Effector memory CD8-positive, alpha-beta T cell (primary cell): ENCODE results near the gene CST9.
"Not testable (repeated sequence)": the region's sequence is repeated elsewhere in the genome, so short reads cannot be mapped to it uniquely, and the experiment has no call there.

Experiments used
- ATAC-seq: fragments of 150-1000 bp; cut with Tn5 transposase; replicated peaks from 2 replicates; pipeline ENCODE4 v1.10.0; 2021; ENCODE audit warnings: mild to moderate bottlenecking, moderate library complexity
- DNase-seq, 3 experiments: peaks; one replicate each; pipeline ENCODE4 v3.0.0; 2021
- H3K27ac Mint-ChIP-seq, 2 donors: one replicate each; pipeline ENCODE4 v1.8.0; 2022; ENCODE audit warnings: mild to moderate bottlenecking in 2 of 2, mixed read lengths in 2 of 2, moderate library complexity in 2 of 2
- H3K27me3 Mint-ChIP-seq, 2 donors: one replicate each; pipeline ENCODE4 v1.8.0; 2022; ENCODE audit warnings: mixed read lengths in 2 of 2
- H3K36me3 Mint-ChIP-seq: one replicate; pipeline ENCODE4 v1.8.0; 2022; ENCODE audit warnings: mild to moderate bottlenecking, moderate library complexity, mixed read lengths; ENCODE audit not compliant: insufficient read depth
- H3K4me1 Mint-ChIP-seq, 2 donors: one replicate each; pipeline ENCODE4 v1.8.0; 2022; ENCODE audit warnings: low read depth in 2 of 2, mixed read lengths in 2 of 2
- H3K4me3 Mint-ChIP-seq, 2 donors: one replicate each; pipeline ENCODE4 v1.8.0; 2022; ENCODE audit warnings: mild to moderate bottlenecking in 2 of 2, mixed read lengths in 2 of 2, moderate library complexity in 2 of 2
- H3K9me3 Mint-ChIP-seq, 2 donors: one replicate each; pipeline ENCODE4 v1.8.0; 2022; ENCODE audit warnings: mixed read lengths in 2 of 2

CST9 gene

DNA sequence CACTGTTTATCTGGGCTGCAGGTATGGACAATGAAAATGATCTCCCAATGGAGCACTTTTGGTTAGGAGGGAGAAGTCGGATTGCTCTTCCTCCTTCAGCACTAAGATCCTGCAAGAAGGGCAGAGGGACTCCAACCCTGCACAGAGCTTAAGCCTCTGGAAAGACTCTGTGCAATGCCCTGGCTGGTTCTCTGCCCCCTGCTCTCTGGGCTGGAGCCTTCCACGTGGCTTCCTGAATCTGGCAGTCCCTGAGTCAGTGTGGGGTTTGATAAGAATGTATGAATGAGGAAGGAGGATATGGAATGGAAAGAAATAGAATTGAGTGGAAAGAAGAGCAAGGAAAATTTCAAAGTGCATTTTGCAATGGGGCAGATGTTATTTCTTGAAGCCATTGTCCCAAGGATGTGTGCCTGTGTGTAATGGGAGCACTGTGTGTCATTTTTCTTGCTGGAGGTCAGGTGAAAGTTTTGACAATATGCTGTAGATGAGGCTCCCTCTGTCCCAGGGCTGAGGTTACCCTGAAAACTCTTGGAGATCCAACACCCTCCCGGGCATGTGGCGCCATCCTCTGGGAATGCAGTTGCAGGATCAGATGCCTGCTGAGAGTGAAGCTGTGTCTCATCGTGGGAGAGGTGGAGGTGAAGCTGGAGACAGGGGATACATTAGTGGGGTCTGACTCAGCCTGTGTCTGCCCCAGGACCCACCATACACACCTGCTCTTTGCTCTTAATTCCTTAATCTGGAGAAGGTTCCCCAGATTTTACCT, 21.1 kb downstream of the CST9 start:
- ATAC-seq (no peak), DNase-seq (no peak)
- no peak overlapping the region for H3K4me3 Mint-ChIP-seq
- H3K36me3 Mint-ChIP-seq, result no peaks in the 10 kb centered on the region
- H3K27ac Mint-ChIP-seq, result no peak overlapping the region
- peaks cover 56 to 68% of the 10 kb centered on the region in 2 donors for H3K27me3 Mint-ChIP-seq
- H3K9me3 Mint-ChIP-seq, result no peaks in the 10 kb centered on the region
- H3K4me1 Mint-ChIP-seq, result peaks cover 7 to 8% of the 10 kb centered on the region in 2 donors

DNA sequence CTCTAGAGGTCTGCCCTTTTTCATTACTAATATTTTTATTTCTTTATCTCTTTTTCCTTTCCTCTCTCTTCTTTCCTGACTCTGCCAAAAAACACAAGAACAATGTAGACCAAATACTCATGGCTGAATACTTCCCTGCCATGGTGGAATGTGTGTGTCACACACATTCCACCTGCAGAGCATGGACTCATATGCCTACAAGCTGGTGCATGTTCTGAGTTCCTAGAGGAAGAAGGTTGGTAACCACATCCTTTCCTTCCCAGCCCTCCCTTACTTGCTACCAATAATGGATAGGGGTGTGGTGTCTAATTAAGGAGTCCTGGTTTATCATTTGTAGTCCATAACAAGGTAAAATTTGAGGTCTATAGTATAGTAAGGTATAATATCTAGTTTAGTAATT, 22.2 kb downstream of the CST9 start:
- H3K4me3 Mint-ChIP-seq, result no peak overlapping the region
- ATAC-seq, result no peak
- H3K4me1 Mint-ChIP-seq, result peaks cover 2% of the 10 kb centered on the region in 2 donors
- DNase-seq, result no peak
- H3K9me3 Mint-ChIP-seq, result no peaks in the 10 kb centered on the region
- H3K27ac Mint-ChIP-seq, result no peak overlapping the region
- peaks cover 56 to 64% of the 10 kb centered on the region in 2 donors for H3K27me3 Mint-ChIP-seq
- H3K36me3 Mint-ChIP-seq, result no peaks in the 10 kb centered on the region

DNA sequence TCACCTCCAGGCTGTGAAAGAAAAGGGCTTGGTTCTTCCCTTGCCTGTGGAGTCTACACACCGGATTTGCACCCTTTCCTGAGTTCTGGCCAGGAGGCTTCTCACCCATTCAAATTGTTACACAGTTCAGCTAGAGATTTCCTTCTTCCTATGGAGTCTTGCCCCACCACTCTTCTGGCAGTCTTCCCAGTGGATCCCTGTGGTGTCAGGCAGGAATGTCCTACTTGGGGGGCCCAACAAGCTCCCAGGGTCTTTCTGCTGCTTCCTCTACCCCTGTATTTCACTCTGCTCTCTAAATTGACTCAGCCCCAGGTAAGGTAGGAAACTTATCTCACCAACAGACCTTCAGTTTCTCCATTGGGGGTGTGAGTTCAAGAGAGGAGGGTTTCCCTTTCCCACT, 23.4 kb downstream of the CST9 start:
- DNase-seq, result no peak
- no peak overlapping the region for H3K4me3 Mint-ChIP-seq
- H3K4me1 Mint-ChIP-seq, result no peaks in the 10 kb centered on the region
- no peaks in the 10 kb centered on the region for H3K9me3 Mint-ChIP-seq
- H3K27me3 Mint-ChIP-seq, result peaks cover 50 to 51% of the 10 kb centered on the region in 2 donors
- H3K36me3 Mint-ChIP-seq, result no peaks in the 10 kb centered on the region
- H3K27ac Mint-ChIP-seq, result no peak overlapping the region
- no peak for ATAC-seq

- not testable (repeated sequence) for ATAC-seq, H3K27ac Mint-ChIP-seq
Observed at GRCh38 chr20:23581833-23582232, 23.9 kb downstream of the CST9 start.

DNA sequence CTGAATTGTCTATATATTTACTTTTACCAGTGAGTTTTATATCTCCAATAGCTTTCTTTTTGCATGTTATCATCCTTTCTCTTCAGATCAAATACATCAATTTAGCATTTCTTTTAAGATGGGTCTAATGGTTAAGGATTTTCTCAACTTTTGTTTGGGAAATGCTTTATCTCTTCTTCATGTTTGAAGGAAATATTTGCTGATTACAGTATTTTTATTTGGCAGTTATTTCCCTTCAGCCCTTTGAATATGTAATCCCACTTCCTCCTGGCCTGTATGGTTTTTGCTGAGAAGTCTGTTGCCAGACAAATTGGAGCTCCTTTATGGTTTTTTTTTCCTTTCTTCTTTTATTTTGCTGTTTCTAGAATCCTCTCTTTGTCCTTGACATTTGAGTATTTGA, 30.7 kb downstream of the CST9 start:
- no peaks in the 10 kb centered on the region for H3K9me3 Mint-ChIP-seq
- no peak overlapping the region for H3K4me3 Mint-ChIP-seq
- H3K27me3 Mint-ChIP-seq, result no peaks in the 10 kb centered on the region
- no peaks in the 10 kb centered on the region for H3K4me1 Mint-ChIP-seq
- DNase-seq, result no peak
- no peaks in the 10 kb centered on the region for H3K36me3 Mint-ChIP-seq
- no peak overlapping the region for H3K27ac Mint-ChIP-seq
- ATAC-seq, result no peak

More at GRCh38 chr20:23581833-23582232, 23.9 kb downstream of the CST9 start:
- not testable (repeated sequence) for DNase-seq, H3K4me1 Mint-ChIP-seq, H3K36me3 Mint-ChIP-seq, H3K4me3 Mint-ChIP-seq, H3K9me3 Mint-ChIP-seq
- H3K27me3 Mint-ChIP-seq, result peaks cover 49 to 50% of the 10 kb centered on the region in 2 donors

DNA sequence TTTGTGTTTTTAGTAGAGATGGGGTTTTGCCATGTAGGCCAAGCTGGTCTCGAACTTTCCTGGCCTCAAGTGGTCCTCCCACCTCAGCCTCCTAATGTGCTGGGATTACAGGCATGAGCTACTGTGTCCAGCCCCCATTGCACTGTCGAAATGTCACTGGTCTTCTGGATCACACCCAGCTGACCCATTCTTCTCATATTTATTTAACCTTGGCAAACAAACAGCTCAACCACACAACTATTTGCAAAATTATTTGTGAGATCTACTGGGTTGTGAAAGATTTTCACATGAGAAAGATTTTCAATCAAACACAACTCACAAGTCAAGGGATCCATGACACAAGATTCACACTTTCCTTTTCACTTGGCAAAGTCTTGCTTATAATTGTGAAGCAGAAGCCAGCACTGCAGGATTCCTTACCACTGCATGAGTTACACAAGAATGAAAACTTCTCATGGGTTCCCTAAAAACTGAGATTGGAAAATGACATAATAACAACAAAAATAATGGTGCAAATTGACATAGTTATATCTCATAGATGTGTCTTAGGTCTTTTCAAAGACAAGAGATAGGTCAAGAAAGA, 35.4 kb downstream of the CST9 start:
- H3K36me3 Mint-ChIP-seq, result peaks cover 2% of the 10 kb centered on the region
- DNase-seq, result no peak
- H3K4me3 Mint-ChIP-seq, result no peak overlapping the region
- peaks cover 0 to 18% of the 10 kb centered on the region in 2 donors for H3K27me3 Mint-ChIP-seq
- H3K27ac Mint-ChIP-seq, result no peak overlapping the region
- no peaks in the 10 kb centered on the region for H3K9me3 Mint-ChIP-seq
- ATAC-seq, result no peak
- H3K4me1 Mint-ChIP-seq, result no peaks in the 10 kb centered on the region

- Mint-ChIP-seq H3K4me1 (no peaks in the 10 kb centered on the region), H3K27ac (no peak overlapping the region), H3K27me3 (peaks cover 0 to 25% of the 10 kb centered on the region in 2 donors), H3K9me3 (no peaks in the 10 kb centered on the region), H3K4me3 (no peak overlapping the region), H3K36me3 (peaks cover 2% of the 10 kb centered on the region)
- ATAC-seq (no peak), DNase-seq (no peak)
Observed at GRCh38 chr20:23569570-23569969, 36.1 kb downstream of the CST9 start.

- Mint-ChIP-seq H3K36me3 (peaks cover 2% of the 10 kb centered on the region), H3K4me1 (no peaks in the 10 kb centered on the region), H3K27ac (no peak overlapping the region), H3K4me3 (no peak overlapping the region), H3K9me3 (no peaks in the 10 kb centered on the region), H3K27me3 (peaks cover 0 to 30% of the 10 kb centered on the region in 2 donors)
- DNase-seq (no peak), ATAC-seq (no peak)
Observed at GRCh38 chr20:23568971-23569330, 36.8 kb downstream of the CST9 start.

DNA sequence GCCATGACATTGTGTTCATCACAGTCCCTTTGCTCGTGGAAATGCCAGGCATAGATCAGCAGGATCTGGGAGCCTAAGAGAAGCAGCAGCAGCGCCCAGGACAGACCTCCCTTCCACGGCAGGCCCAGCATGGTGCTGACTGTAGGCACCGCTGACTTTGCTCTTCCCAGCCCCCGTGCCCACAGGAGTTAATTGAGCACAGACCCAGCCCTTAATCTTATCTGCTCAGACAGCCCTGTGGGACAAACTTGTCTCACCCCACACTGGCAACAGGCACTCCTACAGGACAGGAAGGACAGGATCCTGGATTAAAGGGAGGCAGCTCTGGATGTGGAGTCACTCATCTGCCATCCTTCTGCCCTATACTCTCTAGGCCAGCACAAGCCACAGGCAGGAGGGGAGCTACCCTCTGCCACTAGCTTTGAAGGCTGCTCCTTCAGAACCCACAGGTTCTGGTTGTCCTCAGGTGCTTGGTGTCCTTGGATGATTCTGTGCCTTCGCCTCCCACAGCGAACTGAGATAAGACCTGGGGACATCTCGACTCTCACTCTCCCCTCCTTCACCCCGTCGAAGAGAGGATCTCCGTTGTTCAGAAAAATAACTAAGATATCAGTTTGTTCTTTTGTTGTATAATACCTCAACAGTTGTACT, 37.3 kb downstream of the CST9 start, which contains the start of gene CST9L:
Gene CST9L (minus strand): TSS at position 165 of the 651 bp plus-strand sequence. CDS start 34 bp downstream, at position 131.
- Mint-ChIP-seq H3K27ac (no peak within 1 kb of the TSS), H3K27me3 (peaks cover 0 to 30% of the 10 kb centered on the region in 2 donors), H3K36me3 (peaks cover 2% of the 10 kb centered on the region), H3K9me3 (no peaks in the 10 kb centered on the region), H3K4me1 (no peaks in the 10 kb centered on the region), H3K4me3 (no peak within 1 kb of the TSS)
- DNase-seq (no peak), ATAC-seq (no peak)

GRCh38 chr20:23566199-23566932, 39.4 kb downstream of the CST9 start:
- H3K27ac Mint-ChIP-seq, result peak overlapping the region in 1 of 2 donors; percentile 63
- H3K4me1 Mint-ChIP-seq, result no peaks in the 10 kb centered on the region
- H3K9me3 Mint-ChIP-seq, result peaks cover 0 to 13% of the 10 kb centered on the region in 2 donors
- no peak for ATAC-seq
- peaks cover 2% of the 10 kb centered on the region for H3K36me3 Mint-ChIP-seq
- no peak for DNase-seq
- no peak overlapping the region for H3K4me3 Mint-ChIP-seq
- peaks cover 0 to 30% of the 10 kb centered on the region in 2 donors for H3K27me3 Mint-ChIP-seq

DNA sequence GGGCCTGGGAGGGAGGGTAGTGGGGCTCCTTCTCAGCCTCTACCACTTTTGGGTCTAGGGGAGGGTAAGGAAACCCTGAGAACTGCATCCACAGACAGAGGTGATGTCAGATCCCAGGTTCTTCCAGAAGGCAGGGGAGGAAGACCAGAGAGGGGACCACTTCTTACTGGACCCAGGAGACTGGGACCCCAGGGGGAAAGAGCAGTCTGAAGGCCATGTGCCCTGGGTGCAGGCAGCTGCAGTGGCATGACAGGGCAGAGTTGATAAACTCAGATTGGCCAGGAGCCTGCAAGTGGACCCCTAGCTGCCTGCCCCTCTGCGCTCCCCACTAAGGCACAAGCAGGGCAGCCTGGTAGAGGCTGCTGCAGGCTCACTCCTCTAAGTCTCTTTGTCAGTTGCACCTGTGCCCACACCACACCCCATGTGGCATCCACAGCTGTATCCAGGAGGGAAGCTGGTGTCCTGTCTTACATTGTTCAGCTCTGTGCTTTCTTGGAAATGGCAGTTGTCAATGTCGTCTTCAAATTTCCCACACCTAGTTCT, 40.1 kb downstream of the CST9 start:
- Mint-ChIP-seq H3K9me3 (peaks cover 0 to 13% of the 10 kb centered on the region in 2 donors), H3K27me3 (peaks cover 0 to 30% of the 10 kb centered on the region in 2 donors), H3K4me3 (no peak overlapping the region), H3K27ac (no peak overlapping the region), H3K4me1 (no peaks in the 10 kb centered on the region), H3K36me3 (peaks cover 2% of the 10 kb centered on the region)
- DNase-seq, result no peak
- no peak for ATAC-seq

DNA sequence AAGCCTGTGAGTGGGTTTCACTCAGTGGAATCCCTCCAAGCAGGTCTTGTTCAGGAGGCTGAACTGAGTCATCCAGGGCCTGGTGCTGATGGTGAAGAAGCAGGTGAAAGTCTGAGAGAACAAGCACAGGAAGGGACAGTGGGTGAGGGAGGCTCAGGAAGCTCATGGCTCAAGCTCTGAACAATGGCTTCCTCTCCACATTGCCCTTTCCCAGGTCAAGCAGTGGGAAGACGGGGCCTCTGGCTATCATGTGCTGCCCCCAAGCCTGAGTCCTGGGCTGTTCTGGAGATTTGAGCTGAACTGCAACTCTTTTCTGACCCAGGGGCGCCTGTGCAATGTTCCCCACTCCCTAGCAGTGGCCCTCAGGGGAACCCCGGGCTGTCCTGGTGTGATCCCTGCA, 40.8 kb downstream of the CST9 start:
- Mint-ChIP-seq H3K4me1 (no peaks in the 10 kb centered on the region), H3K36me3 (peaks cover 2% of the 10 kb centered on the region), H3K27ac (no peak overlapping the region), H3K4me3 (no peak overlapping the region), H3K27me3 (peaks cover 5 to 30% of the 10 kb centered on the region in 2 donors), H3K9me3 (peaks cover 0 to 13% of the 10 kb centered on the region in 2 donors)
- no peak for DNase-seq
- ATAC-seq, result no peak

GRCh38 chr20:23562721-23563342, 42.9 kb downstream of the CST9 start:
- Mint-ChIP-seq H3K4me3 (no peak overlapping the region), H3K36me3 (no peaks in the 10 kb centered on the region), H3K27me3 (peaks cover 5 to 34% of the 10 kb centered on the region in 2 donors), H3K9me3 (peaks cover 2 to 13% of the 10 kb centered on the region in 2 donors), H3K27ac (no peak overlapping the region), H3K4me1 (no peaks in the 10 kb centered on the region)
- no peak for DNase-seq
- ATAC-seq, result no peak
